Vagina (tissue), 2 donors: ENCODE results near the gene SLC25A44.

Experiments used
- POLR2A ChIP-seq, 2 donors: fragments of 450-650 bp; IDR thresholded peaks; one replicate each; pipeline ENCODE4 v1.6.1; 2017; ENCODE audit warnings: antibody characterized with exemption in 2 of 2, mild to moderate bottlenecking in 2 of 2, moderate library complexity in 2 of 2
- TF ChIP-seq, protein P1 (sequence below), 3 experiments: fragments of 450-650 bp in 2 of 3; fragments of 200-600 bp in 1 of 3; sonication (generic) in 1 of 3; IDR thresholded peaks; one replicate each; pipeline ENCODE4 v1.5.1; 2017 to 2019; ENCODE audit warnings: antibody characterized with exemption in 3 of 3, mild to moderate bottlenecking in 2 of 3, moderate library complexity in 2 of 3

DNA sequence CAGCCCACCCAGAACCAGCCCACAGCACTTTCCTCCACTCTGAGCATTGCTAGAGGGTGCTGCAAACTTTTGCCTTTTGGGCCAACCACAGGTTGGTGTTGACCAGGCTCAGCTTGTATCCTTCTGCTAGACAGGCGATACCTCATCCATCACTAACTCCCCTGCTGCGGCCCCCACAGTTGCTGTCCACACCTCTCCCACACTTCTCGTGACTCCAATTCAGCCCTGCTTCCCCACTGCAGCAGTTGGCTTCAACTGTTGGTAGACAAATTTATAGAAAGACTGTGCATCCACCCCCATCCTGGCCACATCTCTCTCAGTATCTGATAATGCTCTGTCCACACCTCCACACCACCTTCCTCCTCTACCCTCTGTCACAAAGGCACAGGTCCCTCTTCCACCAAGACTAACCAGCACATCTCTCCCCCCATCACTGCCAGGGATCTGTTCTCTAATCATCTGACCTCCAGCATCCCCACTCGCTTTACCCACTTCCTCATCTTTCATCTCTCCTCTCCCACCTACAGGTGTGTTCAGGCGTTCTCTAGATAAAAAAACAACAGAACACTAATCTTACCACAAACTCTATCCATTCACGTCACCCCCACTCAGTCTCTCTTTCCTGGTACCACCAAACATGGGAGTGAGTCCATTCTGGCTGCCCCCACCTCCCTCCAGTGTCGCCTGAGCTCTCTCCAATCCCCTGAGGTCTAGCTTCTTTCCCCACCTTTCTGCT, 15.8 kb upstream of the SLC25A44 start:
- TF ChIP-seq, protein P1, sequence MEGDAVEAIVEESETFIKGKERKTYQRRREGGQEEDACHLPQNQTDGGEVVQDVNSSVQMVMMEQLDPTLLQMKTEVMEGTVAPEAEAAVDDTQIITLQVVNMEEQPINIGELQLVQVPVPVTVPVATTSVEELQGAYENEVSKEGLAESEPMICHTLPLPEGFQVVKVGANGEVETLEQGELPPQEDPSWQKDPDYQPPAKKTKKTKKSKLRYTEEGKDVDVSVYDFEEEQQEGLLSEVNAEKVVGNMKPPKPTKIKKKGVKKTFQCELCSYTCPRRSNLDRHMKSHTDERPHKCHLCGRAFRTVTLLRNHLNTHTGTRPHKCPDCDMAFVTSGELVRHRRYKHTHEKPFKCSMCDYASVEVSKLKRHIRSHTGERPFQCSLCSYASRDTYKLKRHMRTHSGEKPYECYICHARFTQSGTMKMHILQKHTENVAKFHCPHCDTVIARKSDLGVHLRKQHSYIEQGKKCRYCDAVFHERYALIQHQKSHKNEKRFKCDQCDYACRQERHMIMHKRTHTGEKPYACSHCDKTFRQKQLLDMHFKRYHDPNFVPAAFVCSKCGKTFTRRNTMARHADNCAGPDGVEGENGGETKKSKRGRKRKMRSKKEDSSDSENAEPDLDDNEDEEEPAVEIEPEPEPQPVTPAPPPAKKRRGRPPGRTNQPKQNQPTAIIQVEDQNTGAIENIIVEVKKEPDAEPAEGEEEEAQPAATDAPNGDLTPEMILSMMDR (IDR thresholded peaks at IDR 0.05): no peak
- no peak for TF ChIP-seq POLR2A (IDR thresholded peaks at IDR 0.05)
